HG03342 (cell line): Measurements from ENCODE around the gene GATA1.
A peak's percentile ranks its signal among the peaks of the same experiment; 100 is the strongest.

Experiments used
- ATAC-seq: cut with Tn5 transposase; IDR thresholded peaks from one replicate; pipeline ENCODE4 v1.9.1; 2021; ENCODE audit warnings: mild to moderate bottlenecking, moderate library complexity; ENCODE audit not compliant: unreplicated experiment

GATA1 gene

GRCh38 chrX:48784726-48785125 lies 1.7 kb upstream of the GATA1 start:
- ATAC-seq, result no peak

GRCh38 chrX:48785186-48785539 lies 1.2 kb upstream of the GATA1 start:
- no peak for ATAC-seq

GRCh38 chrX:48785540-48786214 lies 713 bp upstream of the GATA1 start:
- no peak for ATAC-seq

GRCh38 chrX:48786825-48787504 lies 575 bp downstream of the GATA1 start:
- ATAC-seq, result no peak

GRCh38 chrX:48787505-48788443 lies 1.4 kb downstream of the GATA1 start:
- ATAC-seq, result no peak

GRCh38 chrX:48789366-48790220 lies 3.2 kb downstream of the GATA1 start:
- ATAC-seq, result no peak

GRCh38 chrX:48790477-48790876 lies 4.1 kb downstream of the GATA1 start:
- no peak for ATAC-seq

- ATAC-seq, result no peak
These were observed 4.9 kb downstream of the GATA1 start for GRCh38 chrX:48791063-48791820.

- ATAC-seq, result no peak
These were observed 5.8 kb downstream of the GATA1 start for GRCh38 chrX:48792219-48792618.

- no peak for ATAC-seq
These were observed 7.5 kb downstream of the GATA1 start for GRCh38 chrX:48793935-48794334.

GRCh38 chrX:48794340-48794910 lies 8.0 kb downstream of the GATA1 start:
- no peak for ATAC-seq

- no peak for ATAC-seq
These were observed 8.6 kb downstream of the GATA1 start for GRCh38 chrX:48794911-48795515.

GRCh38 chrX:48798318-48798717 lies 11.9 kb downstream of the GATA1 start:
- no peak for ATAC-seq

- no peak for ATAC-seq
These were observed 14.3 kb downstream of the GATA1 start for GRCh38 chrX:48800574-48801279.

- ATAC-seq, result peak; percentile 78
These were observed 15.1 kb downstream of the GATA1 start, which contains the start of gene HDAC6 for GRCh38 chrX:48801280-48802088. TSS of gene HDAC6 (plus strand) at chrX:48802067. CDS start at chrX:48802693, 626 bp downstream.

GRCh38 chrX:48802089-48802904 lies 15.9 kb downstream of the GATA1 start:
- peak; percentile 39 for ATAC-seq

GRCh38 chrX:48802905-48803200 lies 16.5 kb downstream of the GATA1 start:
- no peak for ATAC-seq
